Activated T-cell treated with anti-CD3 and anti-CD28 coated beads for 1 hour (primary cell): ENCODE measurements around the gene HNF1B.

ENCODE experiments used
- DNase-seq: peaks from one replicate; pipeline ENCODE4 v3.0.0-alpha.2; 2020; ENCODE audit warnings: low read depth

The HNF1B gene

GRCh38 chr17:37735165-37735564 is 9.7 kb downstream of the HNF1B start:
- DNase-seq: no peak

DNA sequence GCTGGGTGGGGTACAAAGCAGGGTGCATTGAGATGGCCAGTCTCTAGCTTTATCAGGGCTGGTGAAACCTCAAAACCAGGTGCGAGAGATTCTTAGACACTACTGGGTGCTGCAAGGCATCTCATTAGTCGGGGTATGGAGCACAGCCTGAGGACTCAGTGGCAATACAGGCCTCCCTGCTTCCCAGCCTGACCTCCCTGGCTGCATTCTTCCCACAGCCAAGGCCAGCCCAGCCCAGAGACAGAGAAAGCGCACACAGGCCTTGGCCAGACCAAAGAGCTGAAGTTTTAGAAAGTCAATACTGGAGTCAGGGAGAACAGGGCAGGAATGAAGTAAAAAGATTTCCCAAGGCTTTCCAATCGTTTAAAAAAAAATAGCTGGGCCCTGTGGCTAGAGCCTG is 12.5 kb downstream of the HNF1B start:
- no peak for DNase-seq

DNA sequence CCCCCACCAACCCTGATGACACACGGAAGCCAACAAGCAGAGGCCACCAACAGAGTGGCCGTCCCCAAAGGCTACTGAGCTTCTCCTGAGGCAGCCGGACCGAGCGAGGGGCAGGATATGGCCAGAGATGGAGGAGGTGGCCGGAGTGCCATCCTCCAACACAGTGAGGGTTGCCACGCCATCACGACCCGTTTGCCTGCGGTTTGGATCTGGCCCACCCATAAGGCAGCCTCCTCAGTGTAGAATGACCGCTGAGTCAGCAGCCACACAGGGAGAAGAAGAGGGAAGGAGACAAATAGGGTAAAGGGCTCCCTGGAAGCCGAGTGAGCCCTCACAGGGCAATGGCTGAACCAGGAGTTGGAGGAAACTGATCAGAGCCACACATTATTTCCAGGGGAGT is 13.8 kb downstream of the HNF1B start:
- no peak for DNase-seq

GRCh38 chr17:37729905-37730304 is 15.0 kb downstream of the HNF1B start:
- no peak for DNase-seq

DNA sequence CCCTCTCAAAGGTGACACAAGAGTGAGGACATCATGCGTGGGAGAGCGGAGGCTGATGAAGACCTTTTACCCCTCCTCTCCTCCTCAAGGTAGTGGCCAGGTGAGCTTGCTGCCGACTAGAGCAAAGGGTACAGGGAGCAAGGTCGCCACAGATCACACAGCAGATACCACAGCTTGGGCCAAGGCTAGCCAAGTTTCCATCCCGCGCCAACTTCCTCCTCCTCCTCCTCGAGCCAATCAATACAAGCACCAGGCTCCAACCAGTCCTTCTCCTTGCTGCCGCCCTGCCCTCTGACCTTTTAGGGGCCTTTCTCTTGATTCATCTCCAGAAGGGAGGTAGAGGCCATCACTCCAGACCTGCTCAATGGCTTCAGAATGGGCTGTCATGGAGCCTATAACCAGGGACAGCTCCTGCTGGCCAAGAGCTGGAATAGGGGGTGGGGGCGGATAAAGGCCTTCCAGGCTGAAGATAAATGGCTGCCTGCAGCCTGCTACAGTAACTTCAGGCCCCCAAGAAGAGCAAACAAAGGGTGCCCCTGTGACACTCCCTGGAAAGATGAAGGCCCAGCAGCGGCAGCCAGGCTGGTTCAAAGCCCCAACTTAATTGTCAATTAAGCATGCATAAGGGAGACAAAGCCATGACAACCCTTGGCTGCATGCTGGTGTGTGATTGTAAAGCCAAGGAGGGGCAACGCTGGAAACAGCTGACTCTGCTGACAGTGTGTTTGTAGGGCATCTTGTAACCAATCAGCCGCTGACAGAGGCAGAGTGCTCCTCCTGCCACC is 17.8 kb downstream of the HNF1B start:
- DNase-seq: no peak

DNA sequence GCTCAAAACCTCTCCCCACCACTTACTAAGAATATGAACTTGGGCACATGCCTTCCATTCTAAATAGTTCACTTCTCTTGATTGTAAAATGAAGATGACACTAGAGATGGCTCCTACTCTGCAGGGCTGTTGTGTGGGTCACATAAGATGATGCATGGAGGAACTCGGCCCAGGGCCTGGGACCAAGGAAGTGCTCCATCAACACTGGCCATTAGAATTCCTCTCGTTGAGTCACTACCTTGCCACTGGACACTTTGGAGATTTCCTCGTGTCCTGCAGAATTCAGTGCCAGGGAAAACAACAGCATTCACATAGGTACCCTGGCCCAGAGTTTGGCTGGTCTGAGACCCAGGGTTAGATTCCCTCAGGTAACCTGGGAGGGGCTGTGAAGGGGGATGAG is 18.6 kb downstream of the HNF1B start:
- no peak for DNase-seq

DNA sequence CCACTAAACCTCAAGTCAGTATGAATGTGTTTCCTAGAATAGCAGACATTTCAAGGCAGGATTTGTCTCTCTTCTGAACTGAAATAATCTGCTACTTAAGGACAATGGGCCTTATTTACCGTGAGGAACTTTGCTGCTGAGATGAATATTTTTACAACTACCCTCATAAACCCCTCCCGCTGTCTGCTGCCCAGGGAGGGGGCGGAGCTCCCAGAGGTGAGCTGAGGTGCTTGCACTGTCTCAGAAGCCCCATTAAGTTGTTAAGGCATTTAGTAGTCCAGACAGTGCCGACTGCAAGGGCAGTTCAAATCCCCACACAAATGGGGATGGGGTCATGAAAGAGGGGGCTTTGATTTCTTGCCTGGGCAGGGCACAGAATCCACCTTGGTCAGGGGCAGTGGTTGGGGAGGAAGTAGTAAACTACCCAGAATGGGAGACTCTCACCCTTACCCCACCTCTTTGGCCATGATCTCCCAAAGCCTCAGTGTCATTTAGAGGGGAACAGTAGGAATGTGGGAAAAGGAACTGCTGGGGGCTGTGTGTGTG is 19.2 kb downstream of the HNF1B start:
- no peak for DNase-seq

DNA sequence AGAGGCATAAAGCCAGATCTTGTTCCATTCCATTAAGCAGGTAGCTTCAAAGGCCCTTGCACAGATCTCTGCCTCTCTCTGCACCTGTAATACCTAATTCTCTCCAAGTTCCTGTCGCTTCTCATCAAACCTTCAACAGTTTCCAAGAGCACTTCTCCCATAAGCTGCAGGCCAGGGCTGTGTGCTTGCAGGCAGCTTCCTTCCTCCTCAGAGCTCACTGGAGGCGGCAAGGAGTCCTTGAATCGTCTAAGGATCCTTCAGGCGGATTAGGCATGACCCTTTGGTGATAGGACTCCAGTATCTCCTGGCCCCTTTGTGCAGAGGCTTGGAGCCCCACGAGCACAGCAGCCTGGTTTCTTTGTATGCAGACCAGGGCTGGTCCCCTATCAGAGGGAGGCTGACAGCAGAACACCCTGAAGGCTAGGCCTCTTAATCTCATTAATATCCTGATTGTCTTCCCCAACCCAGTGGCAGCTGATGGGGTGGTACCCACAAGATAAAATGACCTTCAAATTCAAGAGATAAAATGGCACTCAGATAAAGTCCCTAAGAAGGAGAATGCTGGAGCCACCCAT is 19.8 kb downstream of the HNF1B start:
- DNase-seq: no peak

DNA sequence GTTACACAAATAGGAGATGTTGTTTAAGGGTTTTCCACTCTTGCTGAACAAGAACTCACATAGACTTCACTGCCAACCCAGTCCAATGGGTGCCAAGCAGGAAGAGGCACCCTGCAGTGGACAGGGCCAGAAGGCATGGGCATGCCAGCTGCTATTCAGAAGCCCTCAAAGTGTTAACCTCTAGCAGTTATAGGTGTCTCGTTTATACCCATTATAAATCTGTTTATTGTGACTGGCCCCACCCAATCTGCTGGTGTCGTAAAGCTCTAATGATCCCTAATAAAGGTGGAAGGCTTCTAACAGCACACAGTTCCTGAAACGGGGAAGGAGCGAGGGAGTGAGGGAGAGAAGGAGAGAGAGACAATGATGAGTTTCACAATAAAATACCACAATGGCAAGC is 23.9 kb downstream of the HNF1B start:
- DNase-seq: no peak

DNA sequence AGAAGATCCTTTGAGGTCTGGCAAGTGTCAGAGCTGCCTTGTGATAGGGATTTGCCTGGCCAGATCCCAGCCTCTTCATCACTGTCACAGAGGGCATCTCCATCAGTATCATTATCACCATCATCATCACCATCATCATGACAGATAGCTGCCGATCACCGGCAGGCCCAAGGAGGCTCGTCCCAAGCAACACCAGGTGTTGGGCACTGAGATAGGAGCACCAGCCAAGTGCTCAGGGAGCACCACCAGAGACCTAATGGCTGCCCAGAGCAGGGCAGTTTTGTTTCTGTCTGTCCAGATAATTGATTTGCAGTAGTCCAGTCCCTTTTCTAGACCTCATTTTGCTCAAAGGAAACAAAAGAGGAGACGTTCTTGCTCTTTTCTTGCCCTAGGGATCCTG is 25.0 kb downstream of the HNF1B start:
- no peak for DNase-seq

- no peak for DNase-seq
Measured at GRCh38 chr17:37718324-37719048, 26.4 kb downstream of the HNF1B start.

DNA sequence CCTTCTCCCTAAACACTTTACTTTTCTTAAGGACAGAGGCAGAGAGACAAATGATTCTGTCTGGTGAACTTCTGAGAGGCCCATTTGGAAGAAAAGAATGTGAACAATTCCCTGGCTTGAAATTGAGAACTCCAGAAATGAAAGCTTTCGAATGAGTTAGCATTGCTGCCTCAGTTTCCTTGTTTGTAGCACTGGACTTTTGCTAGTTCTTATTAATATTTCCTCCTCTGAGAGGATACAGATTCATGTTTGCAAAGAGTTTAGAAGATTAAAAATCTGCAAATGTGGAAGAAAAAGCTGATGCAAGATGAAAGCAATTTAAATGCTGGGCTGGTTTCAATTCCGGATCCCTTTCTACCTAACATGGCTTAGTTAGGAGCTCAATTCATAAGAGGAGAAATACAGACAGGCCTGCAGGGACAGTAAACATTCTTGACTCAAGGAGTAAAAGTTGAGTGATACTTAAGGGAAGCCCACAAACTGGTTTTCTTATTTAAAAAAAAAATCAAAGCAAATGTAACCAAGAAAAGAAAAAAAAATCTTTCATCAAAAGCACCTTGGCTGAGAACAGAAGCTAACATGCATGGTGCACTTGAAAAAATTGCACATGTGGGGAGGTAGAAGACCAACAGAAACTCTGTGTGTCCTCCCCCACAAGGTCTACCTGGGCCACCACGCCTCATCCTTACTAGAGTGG is 27.1 kb downstream of the HNF1B start:
- DNase-seq: no peak

GRCh38 chr17:37714897-37715296 is 30.0 kb downstream of the HNF1B start:
- DNase-seq: no peak

GRCh38 chr17:37713624-37714023 is 31.2 kb downstream of the HNF1B start:
- no peak for DNase-seq

GRCh38 chr17:37713028-37713431 is 31.8 kb downstream of the HNF1B start:
- DNase-seq: no peak

DNA sequence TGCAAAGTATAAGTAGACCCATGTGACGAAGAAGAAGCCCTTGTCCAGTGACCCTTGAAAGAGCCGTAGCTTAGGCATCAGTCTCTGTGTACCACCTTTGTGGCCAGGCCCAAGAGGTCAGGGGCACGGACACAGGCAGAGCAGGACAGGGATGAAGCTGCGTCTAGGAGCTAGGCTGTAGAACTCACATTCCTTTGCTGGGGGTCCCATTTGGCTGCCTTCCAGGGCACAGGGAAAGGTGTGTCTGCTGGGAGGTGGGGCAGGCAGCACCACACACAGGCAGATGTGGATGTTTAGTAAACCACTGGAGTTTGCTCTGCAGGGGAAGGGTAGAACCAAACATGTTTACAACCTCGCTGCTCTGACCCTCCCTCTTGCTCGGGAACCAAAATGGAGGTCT is 33.7 kb downstream of the HNF1B start:
- DNase-seq: no peak

- DNase-seq: no peak
Measured at GRCh38 chr17:37710344-37710886, 34.4 kb downstream of the HNF1B start.

DNA sequence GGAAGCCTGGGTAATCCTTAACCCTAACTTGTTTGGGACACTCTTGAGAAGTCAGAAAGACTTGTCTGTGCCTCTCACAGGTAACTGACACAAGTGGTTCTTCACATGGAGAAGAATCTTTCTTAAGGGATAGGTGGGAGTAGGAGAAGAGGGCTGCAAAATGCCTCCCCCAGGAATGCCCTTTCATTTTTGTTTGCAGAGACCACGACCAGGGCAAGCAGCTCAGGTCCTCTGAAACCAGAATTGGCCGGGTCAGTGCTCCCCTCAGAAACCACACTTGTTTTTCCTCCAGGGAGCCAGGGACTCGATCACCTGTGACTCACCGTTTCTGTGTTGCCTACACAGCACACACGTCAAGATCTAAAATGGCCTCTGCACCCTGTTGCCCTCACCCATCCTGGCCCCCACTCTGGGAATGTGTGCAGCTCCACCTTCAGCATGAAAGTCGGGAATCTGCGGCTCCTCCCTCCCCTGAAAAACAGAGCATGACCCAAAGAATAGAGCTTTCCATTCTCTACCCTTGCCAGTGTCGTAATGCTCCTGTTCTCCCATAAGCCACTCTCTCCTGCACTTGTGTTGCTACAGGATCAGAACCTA is 36.1 kb downstream of the HNF1B start:
- no peak for DNase-seq

DNA sequence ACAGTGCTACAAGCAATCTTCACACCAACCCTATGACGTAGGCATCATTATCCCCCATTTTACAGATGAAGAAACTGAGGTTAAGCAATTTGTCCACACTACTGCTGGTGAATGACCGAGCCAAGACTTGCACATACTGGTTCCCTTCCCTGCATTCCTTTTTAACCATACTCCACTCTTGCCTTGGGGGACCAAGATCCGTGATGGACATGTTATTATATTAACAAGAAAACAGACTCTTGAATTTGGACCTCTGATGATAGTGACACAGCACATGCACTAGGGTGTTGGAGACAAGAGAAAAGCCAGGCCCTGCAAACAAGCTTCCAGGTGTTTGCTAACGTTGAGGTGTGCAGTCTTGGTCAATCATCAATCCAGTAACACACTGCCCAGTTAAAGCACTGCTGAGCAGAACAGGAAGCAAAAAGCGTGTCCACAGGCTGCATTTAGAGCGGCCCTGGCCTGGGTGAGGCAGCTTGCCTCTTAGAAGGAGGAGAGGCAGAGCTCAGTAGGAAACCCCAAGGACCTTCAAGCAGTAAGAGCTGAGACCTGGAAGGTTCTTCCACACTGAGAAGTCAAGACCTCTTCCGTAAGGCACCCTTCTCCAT is 36.7 kb downstream of the HNF1B start:
- no peak for DNase-seq

- no peak for DNase-seq
Measured at GRCh38 chr17:37706446-37706845, 38.4 kb downstream of the HNF1B start.

- no peak for DNase-seq
Measured at GRCh38 chr17:37702598-37702997, 42.3 kb downstream of the HNF1B start.
